MM.1S (cell line): ENCODE results near the gene SUSD1.

ENCODE experiments used
- EZH2 ChIP-seq: fragments of 300-600 bp; sonication (generic); optimal IDR thresholded peaks from 2 replicates; pipeline ENCODE3; 2017; ENCODE audit warnings: low read depth, mild to moderate bottlenecking, antibody characterized with exemption, low read length, mixed read lengths
- TF ChIP-seq, protein P1 (sequence below): fragments of 300-600 bp; sonication (generic); IDR thresholded peaks from 2 replicates; pipeline ENCODE4 v1.5.1; 2016; ENCODE audit warnings: antibody characterized with exemption, low read length, mixed read lengths

DNA sequence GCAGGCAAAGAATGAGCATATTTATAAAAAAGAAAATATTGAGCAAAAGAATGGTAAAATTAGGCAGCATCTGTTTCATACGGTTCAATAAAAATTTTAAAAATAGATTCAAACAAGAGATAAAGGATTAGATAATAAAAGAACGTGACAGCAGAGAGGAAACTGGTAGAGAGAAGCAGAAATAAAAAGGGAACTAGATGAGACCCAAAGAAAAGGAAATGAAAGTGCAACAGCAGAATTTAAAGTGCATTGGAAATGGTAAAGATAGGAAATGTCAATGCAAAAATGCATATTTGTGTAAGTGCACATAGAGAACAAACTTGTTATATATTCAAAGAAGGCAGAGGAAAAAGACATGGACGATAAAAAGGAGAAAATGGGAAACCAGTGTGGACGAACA, 70.2 kb downstream of the SUSD1 start:
- TF ChIP-seq, protein P1, sequence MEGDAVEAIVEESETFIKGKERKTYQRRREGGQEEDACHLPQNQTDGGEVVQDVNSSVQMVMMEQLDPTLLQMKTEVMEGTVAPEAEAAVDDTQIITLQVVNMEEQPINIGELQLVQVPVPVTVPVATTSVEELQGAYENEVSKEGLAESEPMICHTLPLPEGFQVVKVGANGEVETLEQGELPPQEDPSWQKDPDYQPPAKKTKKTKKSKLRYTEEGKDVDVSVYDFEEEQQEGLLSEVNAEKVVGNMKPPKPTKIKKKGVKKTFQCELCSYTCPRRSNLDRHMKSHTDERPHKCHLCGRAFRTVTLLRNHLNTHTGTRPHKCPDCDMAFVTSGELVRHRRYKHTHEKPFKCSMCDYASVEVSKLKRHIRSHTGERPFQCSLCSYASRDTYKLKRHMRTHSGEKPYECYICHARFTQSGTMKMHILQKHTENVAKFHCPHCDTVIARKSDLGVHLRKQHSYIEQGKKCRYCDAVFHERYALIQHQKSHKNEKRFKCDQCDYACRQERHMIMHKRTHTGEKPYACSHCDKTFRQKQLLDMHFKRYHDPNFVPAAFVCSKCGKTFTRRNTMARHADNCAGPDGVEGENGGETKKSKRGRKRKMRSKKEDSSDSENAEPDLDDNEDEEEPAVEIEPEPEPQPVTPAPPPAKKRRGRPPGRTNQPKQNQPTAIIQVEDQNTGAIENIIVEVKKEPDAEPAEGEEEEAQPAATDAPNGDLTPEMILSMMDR = no peak
- no peak for TF ChIP-seq EZH2
